Stimulated activated CD8-positive, alpha-beta memory T cell treated with anti-CD3 and anti-CD28 coated beads, Interleukin-4, amount 100 ng/mL, for 24 hours (primary cell): ENCODE results near the gene PCDHB16.
"Not testable (repeated sequence)": the region's sequence is repeated elsewhere in the genome, so short reads cannot be mapped to it uniquely, and the experiment has no call there.

Experiments
- DNase-seq: peaks from one replicate; pipeline ENCODE4 v3.0.0-alpha.2; 2020; ENCODE audit warnings: low read depth

The PCDHB16 gene

DNA sequence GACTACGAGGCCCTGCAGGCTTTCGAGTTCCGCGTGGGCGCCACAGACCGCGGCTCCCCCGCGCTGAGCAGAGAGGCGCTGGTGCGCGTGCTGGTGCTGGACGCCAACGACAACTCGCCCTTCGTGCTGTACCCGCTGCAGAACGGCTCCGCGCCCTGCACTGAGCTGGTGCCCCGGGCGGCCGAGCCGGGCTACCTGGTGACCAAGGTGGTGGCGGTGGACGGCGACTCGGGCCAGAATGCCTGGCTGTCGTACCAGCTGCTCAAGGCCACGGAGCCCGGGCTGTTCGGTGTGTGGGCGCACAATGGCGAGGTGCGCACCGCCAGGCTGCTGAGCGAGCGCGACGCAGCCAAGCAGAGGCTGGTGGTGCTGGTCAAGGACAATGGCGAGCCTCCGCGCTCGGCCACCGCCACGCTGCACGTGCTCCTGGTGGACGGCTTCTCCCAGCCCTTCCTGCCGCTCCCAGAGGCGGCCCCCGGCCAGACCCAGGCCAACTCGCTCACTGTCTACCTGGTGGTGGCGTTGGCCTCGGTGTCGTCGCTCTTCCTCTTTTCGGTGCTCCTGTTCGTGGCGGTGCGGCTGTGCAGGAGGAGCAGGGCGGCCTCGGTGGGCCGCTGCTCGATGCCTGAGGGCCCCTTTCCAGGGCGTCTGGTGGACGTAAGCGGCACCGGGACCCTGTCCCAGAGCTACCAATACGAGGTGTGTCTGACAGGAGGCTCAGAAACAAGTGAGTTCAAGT lies 2.1 kb downstream of the PCDHB16 start:
- not testable (repeated sequence) for DNase-seq

GRCh38 chr5:141186897-141187512 lies 4.8 kb downstream of the PCDHB16 start, which contains the start of gene PCDHB9:
Gene PCDHB9 (plus strand): TSS chr5:141187161. CDS start chr5:141187319, 158 bp downstream.
- peak; percentile 8 for DNase-seq

DNA sequence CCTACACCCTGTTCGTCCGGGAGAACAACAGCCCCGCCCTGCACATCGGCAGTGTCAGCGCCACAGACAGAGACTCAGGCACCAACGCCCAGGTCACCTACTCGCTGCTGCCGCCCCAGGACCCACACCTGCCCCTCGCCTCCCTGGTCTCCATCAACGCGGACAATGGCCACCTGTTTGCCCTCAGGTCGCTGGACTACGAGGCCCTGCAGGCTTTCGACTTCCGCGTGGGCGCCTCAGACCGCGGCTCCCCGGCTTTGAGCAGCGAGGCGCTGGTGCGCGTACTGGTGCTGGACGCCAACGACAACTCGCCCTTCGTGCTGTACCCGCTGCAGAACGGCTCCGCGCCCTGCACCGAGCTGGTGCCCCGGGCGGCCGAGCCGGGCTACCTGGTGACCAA lies 6.5 kb downstream of the PCDHB16 start:
- DNase-seq: not testable (repeated sequence)

DNA sequence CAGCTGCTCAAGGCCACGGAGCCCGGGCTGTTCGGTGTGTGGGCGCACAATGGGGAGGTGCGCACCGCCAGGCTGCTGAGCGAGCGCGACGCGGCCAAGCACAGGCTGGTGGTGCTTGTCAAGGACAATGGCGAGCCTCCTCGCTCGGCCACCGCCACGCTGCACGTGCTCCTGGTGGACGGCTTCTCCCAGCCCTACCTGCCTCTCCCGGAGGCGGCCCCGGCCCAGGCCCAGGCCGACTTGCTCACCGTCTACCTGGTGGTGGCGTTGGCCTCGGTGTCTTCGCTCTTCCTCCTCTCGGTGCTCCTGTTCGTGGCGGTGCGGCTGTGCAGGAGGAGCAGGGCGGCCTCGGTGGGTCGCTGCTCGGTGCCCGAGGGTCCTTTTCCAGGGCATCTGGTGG lies 6.9 kb downstream of the PCDHB16 start:
- not testable (repeated sequence) for DNase-seq

GRCh38 chr5:141192110-141192725 lies 10.0 kb downstream of the PCDHB16 start, which contains the start of gene PCDHB10:
Gene PCDHB10 (plus strand): TSS chr5:141192353. CDS start chr5:141192553, 200 bp downstream.
- DNase-seq: no peak

GRCh38 chr5:141194332-141194731 lies 12.1 kb downstream of the PCDHB16 start:
- not testable (repeated sequence) for DNase-seq

DNA sequence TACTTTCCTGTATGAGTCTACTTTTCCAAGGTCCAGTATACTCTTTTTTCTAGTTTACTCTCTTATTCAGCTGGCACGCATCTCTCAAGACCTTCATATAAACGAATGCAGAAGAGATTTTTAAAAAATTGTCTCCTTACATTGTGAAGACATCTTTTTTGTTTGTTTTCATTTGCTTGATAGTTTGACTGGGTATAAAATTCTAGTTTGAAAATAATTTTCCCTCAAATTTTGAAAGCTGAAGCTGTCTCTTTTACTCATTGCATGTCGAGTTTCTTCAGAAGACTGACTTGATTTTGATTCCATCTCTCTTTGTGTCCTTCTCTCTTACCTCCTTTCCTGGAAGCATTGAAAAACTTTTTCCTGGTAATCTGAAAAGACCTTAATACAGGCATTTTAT lies 14.2 kb downstream of the PCDHB16 start:
- DNase-seq: no peak

GRCh38 chr5:141199359-141200235 lies 17.4 kb downstream of the PCDHB16 start, which contains the start of gene PCDHB11:
Gene PCDHB11 (plus strand): TSS chr5:141199627. CDS start chr5:141199775, 148 bp downstream.
- no peak for DNase-seq

- DNase-seq: not testable (repeated sequence)
These were observed 18.9 kb downstream of the PCDHB16 start for GRCh38 chr5:141201126-141201525.

DNA sequence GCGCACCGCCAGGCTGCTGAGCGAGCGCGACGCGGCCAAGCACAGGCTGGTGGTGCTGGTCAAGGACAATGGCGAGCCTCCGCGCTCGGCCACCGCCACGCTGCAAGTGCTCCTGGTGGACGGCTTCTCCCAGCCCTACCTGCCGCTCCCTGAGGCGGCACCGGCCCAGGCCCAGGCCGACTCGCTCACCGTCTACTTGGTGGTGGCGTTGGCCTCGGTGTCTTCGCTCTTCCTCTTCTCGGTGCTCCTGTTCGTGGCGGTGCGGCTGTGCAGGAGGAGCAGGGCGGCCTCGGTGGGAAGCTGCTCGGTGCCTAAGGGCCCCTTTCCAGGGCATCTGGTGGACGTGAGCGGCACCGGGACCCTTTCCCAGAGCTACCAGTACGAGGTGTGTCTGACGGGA lies 19.5 kb downstream of the PCDHB16 start:
- not testable (repeated sequence) for DNase-seq

DNA sequence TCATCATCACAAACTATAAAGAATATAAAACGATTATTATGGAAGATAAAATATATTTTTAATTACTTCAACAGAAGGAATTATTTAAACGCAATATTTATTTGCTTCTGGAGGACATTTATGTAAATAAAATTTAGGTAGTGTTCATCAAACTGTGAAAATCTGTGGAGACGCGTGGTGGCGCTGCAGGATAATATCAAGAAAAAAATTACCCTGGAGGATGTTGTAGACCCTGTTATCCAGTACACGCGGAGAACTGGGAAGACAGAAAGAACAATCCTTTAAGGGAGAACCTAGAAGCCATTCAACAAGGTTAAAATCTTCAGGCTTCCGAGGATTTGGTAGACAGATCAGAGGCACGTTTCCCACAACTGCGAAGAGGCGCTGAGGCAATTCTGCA lies 26.3 kb downstream of the PCDHB16 start, which contains the start of gene PCDHB12:
PCDHB12 (plus strand) TSS at position 242 of the 400 bp plus-strand sequence. CDS start 189 bp downstream, outside the sequence.
- no peak for DNase-seq

GRCh38 chr5:141210281-141210680 lies 28.1 kb downstream of the PCDHB16 start:
- not testable (repeated sequence) for DNase-seq

- not testable (repeated sequence) for DNase-seq
These were observed 28.7 kb downstream of the PCDHB16 start for GRCh38 chr5:141210849-141211248.

- not testable (repeated sequence) for DNase-seq
These were observed 31.6 kb downstream of the PCDHB16 start, which contains the start of gene PCDHB13 for GRCh38 chr5:141213656-141214339. Gene PCDHB13 (plus strand): TSS chr5:141213919. CDS start chr5:141214124, 205 bp downstream.

GRCh38 chr5:141214583-141214982 lies 32.4 kb downstream of the PCDHB16 start:
- not testable (repeated sequence) for DNase-seq

DNA sequence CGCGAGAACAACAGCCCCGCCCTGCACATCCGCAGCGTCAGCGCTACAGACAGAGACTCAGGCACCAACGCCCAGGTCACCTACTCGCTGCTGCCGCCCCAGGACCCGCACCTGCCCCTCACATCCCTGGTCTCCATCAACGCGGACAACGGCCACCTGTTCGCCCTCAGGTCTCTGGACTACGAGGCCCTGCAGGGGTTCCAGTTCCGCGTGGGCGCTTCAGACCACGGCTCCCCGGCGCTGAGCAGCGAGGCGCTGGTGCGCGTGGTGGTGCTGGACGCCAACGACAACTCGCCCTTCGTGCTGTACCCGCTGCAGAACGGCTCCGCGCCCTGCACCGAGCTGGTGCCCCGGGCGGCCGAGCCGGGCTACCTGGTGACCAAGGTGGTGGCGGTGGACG lies 33.3 kb downstream of the PCDHB16 start:
- not testable (repeated sequence) for DNase-seq

GRCh38 chr5:141216035-141216434 lies 33.8 kb downstream of the PCDHB16 start:
- DNase-seq: not testable (repeated sequence)

DNA sequence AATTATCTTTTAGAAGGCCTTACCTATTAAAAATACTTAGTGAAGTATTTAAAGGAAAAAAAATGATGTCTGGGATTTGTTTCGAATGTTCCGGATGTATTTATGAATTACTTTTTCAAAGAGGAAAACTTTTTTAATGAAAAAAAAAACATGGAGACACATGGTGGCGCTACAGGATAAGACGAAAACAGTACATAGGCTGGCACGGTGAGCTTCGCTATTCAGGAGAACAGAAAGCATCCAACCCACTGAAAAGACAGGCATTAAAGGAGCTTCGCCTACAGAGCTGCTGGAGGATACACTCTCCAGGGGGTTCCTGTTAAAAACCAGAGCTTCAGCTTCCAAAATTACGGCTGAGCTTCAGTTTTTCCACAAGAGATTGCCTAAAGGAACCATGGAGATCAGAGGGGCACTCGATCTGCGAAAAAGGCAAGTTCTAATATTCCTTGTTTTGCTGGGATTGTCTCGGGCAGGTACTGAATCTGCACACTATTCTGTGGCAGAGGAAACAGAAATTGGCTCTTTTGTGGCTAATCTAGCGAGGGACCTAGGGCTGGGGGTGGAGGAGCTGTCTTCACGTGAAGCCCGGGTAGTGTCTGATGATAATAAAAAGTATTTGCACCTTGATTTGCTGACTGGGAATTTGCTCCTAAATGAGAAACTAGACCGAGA lies 41.1 kb downstream of the PCDHB16 start, which contains the start of gene PCDHB14:
PCDHB14 (plus strand) TSS at position 232 of the 672 bp plus-strand sequence; CDS start at position 395, 163 bp downstream.
- no peak for DNase-seq

GRCh38 chr5:141224844-141225243 lies 42.7 kb downstream of the PCDHB16 start:
- DNase-seq: not testable (repeated sequence)

GRCh38 chr5:141225421-141225820 lies 43.2 kb downstream of the PCDHB16 start:
- not testable (repeated sequence) for DNase-seq
